ENCODE measurements around the gene SPRED3.

- no peak for TF ChIP-seq CTCF (IDR thresholded peaks at IDR 0.05)
- TF ChIP-seq POLR2A (IDR thresholded peaks at IDR 0.05), result no peak
Observed at GRCh38 chr19:38376576-38376975, 11.9 kb upstream of the SPRED3 start.

Measured in adrenal gland (tissue), 5 donors.